ENCODE data around the gene CXXC5. TPM values are rescaled to one million over a fixed set of nuclear protein-coding genes. Genes with fewer than 3 reads are reported as not detected.
"Not testable (repeated sequence)": the region's sequence is repeated elsewhere in the genome, so short reads cannot be mapped to it uniquely, and the experiment has no call there.

The CXXC5 gene
- total RNA-seq: 1 to 10 TPM; 1.2 to 1.9 TPM

DNA sequence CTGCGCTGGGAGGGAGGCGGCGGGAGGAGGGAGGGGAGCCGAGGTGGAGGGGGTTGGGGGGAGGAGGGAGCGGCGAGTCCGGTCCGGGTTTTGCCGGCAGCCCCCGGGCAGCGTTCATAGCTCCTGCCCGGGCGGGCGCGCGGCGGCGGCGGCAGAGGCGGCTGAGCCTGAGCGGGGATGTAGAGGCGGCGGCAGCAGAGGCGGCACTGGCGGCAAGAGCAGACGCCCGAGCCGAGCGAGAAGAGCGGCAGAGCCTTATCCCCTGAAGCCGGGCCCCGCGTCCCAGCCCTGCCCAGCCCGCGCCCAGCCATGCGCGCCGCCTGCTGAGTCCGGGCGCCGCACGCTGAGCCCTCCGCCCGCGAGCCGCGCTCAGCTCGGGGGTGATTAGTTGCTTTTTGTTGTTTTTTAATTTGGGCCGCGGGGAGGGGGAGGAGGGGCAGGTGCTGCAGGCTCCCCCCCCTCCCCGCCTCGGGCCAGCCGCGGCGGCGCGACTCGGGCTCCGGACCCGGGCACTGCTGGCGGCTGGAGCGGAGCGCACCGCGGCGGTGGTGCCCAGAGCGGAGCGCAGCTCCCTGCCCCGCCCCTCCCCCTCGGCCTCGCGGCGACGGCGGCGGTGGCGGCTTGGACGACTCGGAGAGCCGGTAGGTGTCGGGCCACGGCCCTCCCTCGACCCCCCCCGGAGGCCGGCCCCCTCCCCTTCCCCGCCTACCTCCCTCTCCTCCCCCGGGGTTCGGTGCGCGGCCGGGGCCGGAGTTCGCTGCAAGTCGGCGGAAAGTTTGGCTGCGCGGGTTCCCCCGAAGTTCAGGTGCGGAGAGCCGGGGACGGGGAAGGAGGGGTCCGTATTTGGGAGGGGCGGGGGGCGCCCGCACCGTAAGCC, at the start of gene CXXC5:
TSS of gene CXXC5 (plus strand) at position 145 of the 877 bp plus-strand sequence. CDS start 32,175 bp downstream, outside the sequence.
- H3K27me3 Mint-ChIP-seq (ENCODE audit: low read depth): peaks cover 71% of the 10 kb centered on the region
- peak; percentile 54 for ATAC-seq (replicated peaks in 1 of 2)
- no peaks in the 10 kb centered on the region for H3K9me3 Mint-ChIP-seq
- H3K27ac Mint-ChIP-seq: no peak within 1 kb of the TSS
- DNase-seq: peak; percentile 71 to 78
- H3K4me1 Mint-ChIP-seq (ENCODE audit: low read depth): peaks cover 42% of the 10 kb centered on the region
- H3K4me3 Mint-ChIP-seq: peak within 1 kb of the TSS; percentile 92 to 93
- H3K36me3 Mint-ChIP-seq (ENCODE audit: insufficient read depth in 2 of 2): peaks cover 0 to 1% of the 10 kb centered on the region in 2 donors

DNA sequence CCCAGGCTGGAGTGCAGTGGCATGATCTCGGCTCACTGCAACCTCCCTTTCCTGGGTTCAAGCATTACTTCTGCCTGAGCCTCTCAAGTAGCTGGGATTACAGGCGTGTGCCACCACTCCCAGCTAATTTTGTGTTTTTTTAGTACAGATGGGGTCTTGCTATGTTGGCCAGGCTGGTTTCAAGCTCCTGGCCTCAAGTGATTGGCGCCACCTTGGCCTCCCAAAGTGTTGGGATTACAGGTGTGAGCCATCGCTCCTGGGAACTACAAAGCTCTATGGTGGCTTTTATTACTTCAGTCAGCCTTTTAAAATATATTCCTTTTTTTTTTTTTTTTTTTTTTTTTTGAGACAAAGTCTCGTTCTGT, 49.6 kb upstream of the CXXC5 start:
- H3K27ac Mint-ChIP-seq; H3K9me3 Mint-ChIP-seq; ATAC-seq (replicated peaks in 1 of 2); H3K27me3 Mint-ChIP-seq (ENCODE audit: low read depth); H3K4me3 Mint-ChIP-seq; DNase-seq: not testable (repeated sequence)
- peaks cover 4 to 21% of the 10 kb centered on the region in 2 donors for H3K36me3 Mint-ChIP-seq (ENCODE audit: insufficient read depth in 2 of 2)
- H3K4me1 Mint-ChIP-seq (ENCODE audit: low read depth): peaks cover 28% of the 10 kb centered on the region

- Mint-ChIP-seq H3K36me3 (ENCODE audit: insufficient read depth in 2 of 2) (peaks cover 4 to 22% of the 10 kb centered on the region in 2 donors), H3K4me1 (ENCODE audit: low read depth) (peaks cover 13% of the 10 kb centered on the region), H3K27me3 (ENCODE audit: low read depth) (no peaks in the 10 kb centered on the region), H3K4me3 (no peak overlapping the region), H3K27ac (peak overlapping the region; percentile 48), H3K9me3 (peaks cover 0 to 2% of the 10 kb centered on the region in 2 donors)
- ATAC-seq (replicated peaks in 1 of 2) (no peak), DNase-seq (no peak)
Observed at GRCh38 chr5:139600336-139600949, 47.7 kb upstream of the CXXC5 start.

DNA sequence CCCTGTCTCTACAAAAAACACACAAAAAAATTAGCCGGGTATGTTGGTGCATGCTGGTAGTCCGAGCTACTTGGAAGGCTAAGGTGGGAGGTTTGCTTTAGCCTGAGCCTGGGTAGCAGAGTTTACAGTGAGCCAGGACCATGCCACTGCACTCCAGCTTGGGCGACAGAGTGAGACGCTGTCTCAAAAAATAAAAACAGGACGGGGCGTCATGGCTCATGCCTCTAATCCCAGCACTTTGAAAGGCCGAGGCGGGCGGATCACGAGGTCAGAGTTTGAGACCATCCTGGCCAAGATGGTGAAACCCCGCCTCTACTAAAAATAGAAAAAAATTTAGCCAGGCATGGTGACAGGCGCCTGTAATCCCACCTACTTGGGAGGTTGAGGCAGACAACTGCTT, 46.7 kb upstream of the CXXC5 start:
- H3K9me3 Mint-ChIP-seq: peaks cover 0 to 2% of the 10 kb centered on the region in 2 donors
- H3K27ac Mint-ChIP-seq: no peak overlapping the region
- H3K4me3 Mint-ChIP-seq: no peak overlapping the region
- H3K27me3 Mint-ChIP-seq (ENCODE audit: low read depth): no peaks in the 10 kb centered on the region
- peaks cover 7 to 25% of the 10 kb centered on the region in 2 donors for H3K36me3 Mint-ChIP-seq (ENCODE audit: insufficient read depth in 2 of 2)
- H3K4me1 Mint-ChIP-seq (ENCODE audit: low read depth): peaks cover 22% of the 10 kb centered on the region
- ATAC-seq (replicated peaks in 1 of 2) (no peak), DNase-seq (no peak)

DNA sequence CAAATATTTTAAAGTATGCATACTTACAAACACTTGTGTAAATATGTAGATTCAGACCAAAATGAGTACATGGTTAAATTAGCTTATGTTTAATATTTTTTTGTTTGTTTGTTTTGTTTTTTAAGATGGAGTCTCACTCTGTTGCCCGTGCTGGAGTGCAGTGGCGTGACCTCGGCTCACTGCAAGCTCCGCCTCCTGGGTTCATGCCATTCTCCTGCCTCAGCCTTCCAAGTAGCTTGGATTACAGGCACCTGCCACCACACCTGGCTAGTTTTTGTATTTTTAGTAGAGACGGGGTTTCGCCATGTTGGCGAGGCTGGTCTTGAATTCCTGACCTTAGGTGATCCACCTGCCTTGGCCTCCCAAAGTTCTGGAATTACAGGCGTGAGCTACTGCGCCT, 46.2 kb upstream of the CXXC5 start:
- H3K27ac Mint-ChIP-seq; H3K9me3 Mint-ChIP-seq; H3K4me3 Mint-ChIP-seq; H3K27me3 Mint-ChIP-seq (ENCODE audit: low read depth); ATAC-seq (replicated peaks in 1 of 2); DNase-seq: not testable (repeated sequence)
- Mint-ChIP-seq H3K4me1 (ENCODE audit: low read depth) (peaks cover 21% of the 10 kb centered on the region), H3K36me3 (ENCODE audit: insufficient read depth in 2 of 2) (peaks cover 7 to 27% of the 10 kb centered on the region in 2 donors)

DNA sequence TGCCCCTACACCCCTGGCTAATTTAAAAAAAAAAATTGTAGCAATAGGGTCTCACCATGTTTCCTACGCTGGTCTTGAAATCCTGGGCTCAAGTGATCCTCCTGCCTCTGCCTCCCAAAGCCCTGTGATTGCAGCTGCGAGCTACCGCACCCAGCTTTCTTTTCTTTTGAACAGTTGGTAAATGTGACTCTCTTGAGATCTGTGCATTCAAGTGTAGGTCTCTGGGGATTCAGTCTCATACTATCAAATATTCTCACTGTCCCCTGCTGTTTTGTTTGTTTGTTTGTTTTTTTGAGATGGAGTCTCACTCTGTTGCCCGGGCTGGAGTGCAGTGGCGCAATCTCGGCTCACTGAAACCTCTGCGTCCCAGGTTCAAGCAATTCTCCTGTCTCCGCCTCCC, 42.3 kb upstream of the CXXC5 start:
- Mint-ChIP-seq H3K27ac (peak overlapping the region; percentile 1), H3K9me3 (no peaks in the 10 kb centered on the region), H3K27me3 (ENCODE audit: low read depth) (no peaks in the 10 kb centered on the region), H3K36me3 (ENCODE audit: insufficient read depth in 2 of 2) (peaks cover 4 to 25% of the 10 kb centered on the region in 2 donors), H3K4me3 (no peak overlapping the region), H3K4me1 (ENCODE audit: low read depth) (peaks cover 35% of the 10 kb centered on the region)
- no peak for DNase-seq
- no peak for ATAC-seq (replicated peaks in 1 of 2)

GRCh38 chr5:139611703-139612584, 36.2 kb upstream of the CXXC5 start:
- Mint-ChIP-seq H3K27me3 (ENCODE audit: low read depth) (no peaks in the 10 kb centered on the region), H3K9me3 (no peaks in the 10 kb centered on the region), H3K36me3 (ENCODE audit: insufficient read depth in 2 of 2) (peaks cover 2 to 20% of the 10 kb centered on the region in 2 donors), H3K27ac (peak overlapping the region; percentile 91), H3K4me1 (ENCODE audit: low read depth) (peaks cover 52% of the 10 kb centered on the region), H3K4me3 (peak overlapping the region in 1 of 2 donors; percentile 32)
- DNase-seq: peak; percentile 20 to 38
- peak; percentile 85 to 96 for ATAC-seq (replicated peaks in 1 of 2)

DNA sequence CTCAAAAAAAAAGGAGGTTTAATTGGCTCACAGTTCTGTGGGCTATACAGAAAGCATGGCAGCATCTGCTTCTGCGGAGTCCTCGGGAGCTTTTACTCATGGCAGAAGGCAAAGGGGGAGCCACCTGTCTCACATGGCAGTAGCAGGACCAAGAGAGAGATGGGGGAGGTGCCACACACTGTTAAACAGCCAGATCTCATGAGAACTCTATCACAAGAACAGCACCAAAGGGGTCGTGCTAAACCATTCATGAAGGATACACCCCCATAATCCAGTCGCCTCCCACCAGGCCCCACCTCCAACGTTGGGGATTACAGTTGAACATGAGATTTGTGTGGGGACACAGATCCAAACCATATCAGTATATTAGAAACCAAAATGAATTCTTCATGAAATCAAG, 28.3 kb upstream of the CXXC5 start:
- H3K36me3 Mint-ChIP-seq (ENCODE audit: insufficient read depth in 2 of 2): peaks cover 10 to 52% of the 10 kb centered on the region in 2 donors
- ATAC-seq (replicated peaks in 1 of 2) (no peak), DNase-seq (no peak)
- no peak overlapping the region for H3K4me3 Mint-ChIP-seq
- no peaks in the 10 kb centered on the region for H3K4me1 Mint-ChIP-seq (ENCODE audit: low read depth)
- H3K27ac Mint-ChIP-seq: peak overlapping the region; percentile 84
- H3K27me3 Mint-ChIP-seq (ENCODE audit: low read depth): no peaks in the 10 kb centered on the region
- H3K9me3 Mint-ChIP-seq: no peaks in the 10 kb centered on the region

- H3K27me3 Mint-ChIP-seq (ENCODE audit: low read depth); H3K4me1 Mint-ChIP-seq (ENCODE audit: low read depth); DNase-seq; H3K9me3 Mint-ChIP-seq; ATAC-seq (replicated peaks in 1 of 2); H3K4me3 Mint-ChIP-seq; H3K27ac Mint-ChIP-seq: not testable (repeated sequence)
- peaks cover 5 to 30% of the 10 kb centered on the region in 2 donors for H3K36me3 Mint-ChIP-seq (ENCODE audit: insufficient read depth in 2 of 2)
Observed at GRCh38 chr5:139625398-139625797, 22.8 kb upstream of the CXXC5 start.

- Mint-ChIP-seq H3K36me3 (ENCODE audit: insufficient read depth in 2 of 2) (peaks cover 5 to 7% of the 10 kb centered on the region in 2 donors), H3K27ac (peak overlapping the region; percentile 46), H3K4me1 (ENCODE audit: low read depth) (peaks cover 28% of the 10 kb centered on the region), H3K27me3 (ENCODE audit: low read depth) (no peaks in the 10 kb centered on the region), H3K4me3 (no peak overlapping the region), H3K9me3 (no peaks in the 10 kb centered on the region)
- DNase-seq (no peak), ATAC-seq (replicated peaks in 1 of 2) (no peak)
Observed at GRCh38 chr5:139630855-139631254, 17.3 kb upstream of the CXXC5 start.

DNA sequence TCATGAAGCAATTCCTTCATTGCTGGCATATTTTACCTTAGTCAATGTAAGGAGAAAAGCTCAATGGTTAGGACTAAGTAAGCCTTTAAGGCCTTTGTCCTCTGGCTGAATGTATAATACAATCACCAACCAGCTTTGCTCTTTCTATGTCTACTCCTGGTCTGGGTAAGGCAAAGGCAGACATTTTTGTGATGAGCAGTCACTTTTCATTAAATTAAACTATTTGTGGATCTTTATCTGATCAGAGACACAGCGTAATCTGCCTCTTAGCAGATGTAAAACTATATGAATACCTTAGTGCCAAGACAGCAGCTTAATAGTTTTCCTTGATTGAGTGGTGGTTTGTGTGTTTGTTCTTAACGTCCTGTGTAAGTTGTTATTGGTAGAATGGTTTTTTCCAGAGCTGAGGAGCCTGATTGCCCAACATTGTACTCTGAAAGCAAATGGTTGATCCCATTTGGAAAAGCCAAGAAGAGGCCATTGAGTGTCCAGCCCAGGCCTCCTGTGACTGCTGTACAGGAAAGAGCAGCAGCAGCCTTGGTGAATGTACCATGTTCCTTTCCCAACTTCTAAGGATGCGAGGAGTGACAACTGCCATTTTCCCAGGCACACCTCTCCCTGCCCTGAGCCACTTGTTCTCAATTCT, 16.5 kb upstream of the CXXC5 start:
- H3K4me3 Mint-ChIP-seq: no peak overlapping the region
- ATAC-seq (replicated peaks in 1 of 2) (no peak), DNase-seq (no peak)
- H3K36me3 Mint-ChIP-seq (ENCODE audit: insufficient read depth in 2 of 2): peaks cover 5 to 6% of the 10 kb centered on the region in 2 donors
- H3K4me1 Mint-ChIP-seq (ENCODE audit: low read depth): peaks cover 36% of the 10 kb centered on the region
- no peaks in the 10 kb centered on the region for H3K9me3 Mint-ChIP-seq
- H3K27ac Mint-ChIP-seq: peak overlapping the region; percentile 46
- no peaks in the 10 kb centered on the region for H3K27me3 Mint-ChIP-seq (ENCODE audit: low read depth)

DNA sequence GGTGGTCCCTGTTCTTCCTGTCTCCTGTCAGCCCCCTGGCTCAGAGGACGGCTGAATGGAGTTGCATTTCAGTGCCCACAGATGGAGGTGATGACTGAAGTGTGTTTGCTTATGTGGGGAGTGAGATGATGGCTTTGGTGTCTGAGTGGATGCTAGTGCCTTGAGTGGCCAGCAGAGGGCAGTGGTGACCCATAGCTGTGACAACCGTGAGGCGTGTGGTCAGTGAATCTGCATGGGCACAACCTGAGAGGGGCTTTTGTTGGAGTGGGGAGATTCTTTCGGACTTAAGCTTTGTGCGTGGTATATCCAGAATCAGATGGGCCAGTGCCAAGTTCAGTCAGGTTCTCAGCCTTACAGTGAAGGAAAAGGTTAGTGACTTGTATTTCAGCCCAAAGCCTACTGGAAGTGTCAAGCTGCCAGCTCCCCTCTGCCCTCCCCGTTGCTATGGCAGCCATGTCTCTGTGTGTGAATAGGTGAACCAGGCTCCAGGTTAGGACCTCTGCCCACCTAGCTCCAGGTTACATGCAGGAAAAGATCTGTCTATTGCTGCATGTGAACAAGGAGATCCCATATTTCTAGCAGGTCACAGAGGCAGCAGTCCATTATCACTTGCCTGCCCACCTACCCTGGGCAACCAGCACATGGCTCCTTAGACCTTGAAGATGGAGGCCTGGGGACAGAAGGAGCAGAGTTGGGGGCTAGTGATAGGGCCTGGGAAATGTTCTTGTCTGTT, 14.7 kb upstream of the CXXC5 start:
- peak; percentile 63 to 72 for DNase-seq
- no peak overlapping the region for H3K4me3 Mint-ChIP-seq
- peaks cover 42% of the 10 kb centered on the region for H3K4me1 Mint-ChIP-seq (ENCODE audit: low read depth)
- no peaks in the 10 kb centered on the region for H3K27me3 Mint-ChIP-seq (ENCODE audit: low read depth)
- no peak overlapping the region for H3K27ac Mint-ChIP-seq
- H3K9me3 Mint-ChIP-seq: no peaks in the 10 kb centered on the region
- ATAC-seq (replicated peaks in 1 of 2): peak in 1 of 2 donors; percentile 25
- H3K36me3 Mint-ChIP-seq (ENCODE audit: insufficient read depth in 2 of 2): peaks cover 0 to 4% of the 10 kb centered on the region in 2 donors
